ENCODE measurements around the gene PKP3.
"Not testable (repeated sequence)": the region's sequence is repeated elsewhere in the genome, so short reads cannot be mapped to it uniquely, and the experiment has no call there.

Gene PKP3

DNA sequence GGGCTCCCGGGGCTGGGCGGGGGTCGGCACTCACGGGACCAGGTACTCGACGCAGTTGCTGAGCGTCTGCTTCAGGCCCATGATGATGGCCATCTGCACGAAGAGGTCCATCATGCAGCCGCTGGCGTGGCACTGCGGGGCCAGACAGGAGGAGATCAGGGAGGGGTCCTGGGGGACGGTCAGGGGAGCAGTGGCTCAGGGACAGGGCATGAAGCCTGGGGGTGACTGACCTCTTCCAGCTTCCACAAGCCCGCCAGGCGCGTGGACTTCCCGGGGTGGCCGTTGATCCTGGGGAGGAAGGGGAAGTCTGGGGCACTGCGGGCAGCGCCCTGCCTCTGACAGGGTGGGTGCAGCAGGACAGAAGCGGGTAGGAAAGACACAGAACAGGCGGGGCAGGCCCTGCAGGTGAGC is 26.9 kb downstream of the PKP3 start:
- WGBS (ENCODE audit: insufficient coverage): 91% methylated on average over 17 of the region's 21 CpGs
- CTCF ChIA-PET: no interaction called here
- H3K27ac ChIP-seq (ENCODE audit: insufficient read depth in 1 of 2, low read depth in 1 of 2, low read length in 2 of 2, poor library complexity in 1 of 2, severe bottlenecking in 2 of 2): no peak overlapping the region
- POLR2A ChIA-PET: no interaction called here
- H3K27me3 ChIP-seq (replicated peaks in 2 of 5; ENCODE audit: control insufficient read depth in 4 of 5, insufficient read depth in 5 of 5, low read length in 4 of 5): peaks cover 0 to 3% (median 2%) of the 10 kb centered on the region in 5 experiments
- no peak for DNase-seq
- peaks cover 0 to 2% (median 0%) of the 10 kb centered on the region in 5 experiments for H3K9me3 ChIP-seq (ENCODE audit: control extremely low read depth in 1 of 5, control insufficient read depth in 4 of 5, insufficient read depth in 2 of 5, low read depth in 1 of 5, low read length in 4 of 5)
- H3K4me1 ChIP-seq (ENCODE audit: control extremely low read depth in 1 of 4, control insufficient read depth in 4 of 4, insufficient read depth in 4 of 4, low read length in 3 of 4): peaks cover 0 to 19% (median 18%) of the 10 kb centered on the region in 4 experiments
- H3K36me3 ChIP-seq (ENCODE audit: control insufficient read depth in 4 of 4, insufficient read depth in 4 of 4, low read length in 3 of 4): no peaks in the 10 kb centered on the region
- H3K4me3 ChIP-seq (ENCODE audit: control insufficient read depth in 1 of 7, extremely low read depth in 1 of 7, insufficient read depth in 4 of 7, low read depth in 2 of 7, low read length in 6 of 7): no peak overlapping the region

DNA sequence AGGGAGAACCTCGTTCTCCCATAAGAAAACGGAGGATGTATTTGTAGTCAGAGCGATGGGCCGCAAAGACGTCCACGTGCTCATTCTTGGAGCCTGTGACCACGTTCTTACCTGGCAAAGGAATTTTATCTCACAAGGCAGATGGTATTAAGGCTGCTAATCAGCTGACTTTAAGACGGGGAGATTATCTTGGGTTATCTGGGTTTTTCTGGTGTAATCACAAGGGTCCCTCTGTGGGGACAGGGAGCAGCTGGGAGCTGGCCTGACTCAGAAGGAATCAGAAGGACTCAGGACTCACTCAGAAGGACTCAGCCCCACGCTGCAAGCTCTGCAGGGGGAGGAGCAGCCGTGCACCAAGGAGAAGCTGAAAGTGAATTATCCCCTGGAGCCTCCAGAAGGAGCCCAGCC is 28.2 kb downstream of the PKP3 start:
- Histone ChIP-seq H3K9me3 (ENCODE audit: control extremely low read depth in 1 of 5, control insufficient read depth in 4 of 5, insufficient read depth in 2 of 5, low read depth in 1 of 5, low read length in 4 of 5) (peaks cover 0 to 2% (median 0%) of the 10 kb centered on the region in 5 experiments), H3K4me3 (ENCODE audit: control insufficient read depth in 1 of 7, extremely low read depth in 1 of 7, insufficient read depth in 4 of 7, low read depth in 2 of 7, low read length in 6 of 7) (no peak overlapping the region), H3K27ac (ENCODE audit: insufficient read depth in 1 of 2, low read depth in 1 of 2, low read length in 2 of 2, poor library complexity in 1 of 2, severe bottlenecking in 2 of 2) (no peak overlapping the region), H3K27me3 (replicated peaks in 2 of 5; ENCODE audit: control insufficient read depth in 4 of 5, insufficient read depth in 5 of 5, low read length in 4 of 5) (peaks cover 0 to 3% (median 2%) of the 10 kb centered on the region in 5 experiments), H3K36me3 (ENCODE audit: control insufficient read depth in 4 of 4, insufficient read depth in 4 of 4, low read length in 3 of 4) (no peaks in the 10 kb centered on the region), H3K4me1 (ENCODE audit: control extremely low read depth in 1 of 4, control insufficient read depth in 4 of 4, insufficient read depth in 4 of 4, low read length in 3 of 4) (peaks cover 0 to 6% (median 5%) of the 10 kb centered on the region in 4 experiments)
- POLR2A ChIA-PET: no interaction called here
- DNase-seq: no peak
- 90% methylated on average over 10 of the region's 10 CpGs for WGBS (ENCODE audit: insufficient coverage)
- CTCF ChIA-PET: interaction anchor here (0.6 kb wide), 1 partner anchor 11 kb away, joined by 3 read pairs; no protein-coding TSS in a partner anchor

DNA sequence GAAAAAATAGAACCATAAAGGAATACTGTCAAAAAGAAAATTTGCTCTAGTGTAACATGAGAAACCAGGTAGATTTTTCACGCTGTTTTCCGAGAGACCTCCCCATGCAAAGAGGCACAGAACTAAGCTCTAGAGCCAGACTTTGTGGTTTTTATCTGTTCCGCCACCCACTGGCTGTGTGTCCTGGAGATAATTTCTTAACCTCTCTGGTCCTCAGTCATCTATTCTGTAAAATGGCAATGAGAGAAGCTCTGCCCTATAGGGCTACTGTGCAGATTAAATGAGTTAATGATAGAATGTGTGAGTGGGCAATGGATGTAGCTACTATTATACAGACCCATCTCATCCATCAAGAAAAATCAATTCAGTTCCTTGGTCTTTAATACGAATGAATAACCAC is 30.2 kb downstream of the PKP3 start:
- H3K27me3 ChIP-seq (replicated peaks in 2 of 5; ENCODE audit: control insufficient read depth in 4 of 5, insufficient read depth in 5 of 5, low read length in 4 of 5): peaks cover 0 to 3% (median 2%) of the 10 kb centered on the region in 5 experiments
- no peak for DNase-seq
- WGBS (ENCODE audit: insufficient coverage): 100% methylated on average over 3 of the region's 4 CpGs
- no peaks in the 10 kb centered on the region for H3K4me1 ChIP-seq (ENCODE audit: control extremely low read depth in 1 of 4, control insufficient read depth in 4 of 4, insufficient read depth in 4 of 4, low read length in 3 of 4)
- CTCF ChIA-PET: interaction anchor here (1.5 kb wide), 1 partner anchor 9 kb away, joined by 4 read pairs; the partner anchor contains the start of gene SIGIRR
- peaks cover 0 to 2% (median 0%) of the 10 kb centered on the region in 5 experiments for H3K9me3 ChIP-seq (ENCODE audit: control extremely low read depth in 1 of 5, control insufficient read depth in 4 of 5, insufficient read depth in 2 of 5, low read depth in 1 of 5, low read length in 4 of 5)
- H3K27ac ChIP-seq (ENCODE audit: insufficient read depth in 1 of 2, low read depth in 1 of 2, low read length in 2 of 2, poor library complexity in 1 of 2, severe bottlenecking in 2 of 2): no peak overlapping the region
- H3K4me3 ChIP-seq (ENCODE audit: control insufficient read depth in 1 of 7, extremely low read depth in 1 of 7, insufficient read depth in 4 of 7, low read depth in 2 of 7, low read length in 6 of 7): no peak overlapping the region
- POLR2A ChIA-PET: no interaction called here
- H3K36me3 ChIP-seq (ENCODE audit: control insufficient read depth in 4 of 4, insufficient read depth in 4 of 4, low read length in 3 of 4): no peaks in the 10 kb centered on the region

DNA sequence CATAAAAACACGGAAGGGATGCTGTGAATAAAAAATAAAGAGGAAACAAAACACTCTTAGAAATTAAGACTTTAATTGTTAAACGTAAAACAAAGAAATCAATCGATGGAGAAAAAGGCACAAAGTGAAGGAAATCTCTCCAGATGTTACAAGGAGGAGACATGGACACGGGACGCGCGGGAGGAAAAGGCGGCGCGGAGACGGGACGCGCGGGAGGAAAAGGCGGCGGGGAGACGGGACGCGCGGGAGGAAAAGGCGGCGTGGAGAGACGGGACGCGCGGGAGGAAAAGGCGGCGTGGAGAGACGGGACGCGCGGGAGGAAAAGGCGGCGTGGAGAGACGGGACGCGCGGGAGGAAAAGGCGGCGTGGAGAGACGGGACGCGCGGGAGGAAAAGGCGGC is 30.8 kb downstream of the PKP3 start:
- 63% methylated on average over 13 of the region's 45 CpGs for WGBS (ENCODE audit: insufficient coverage)
- H3K9me3 ChIP-seq (ENCODE audit: control extremely low read depth in 1 of 5, control insufficient read depth in 4 of 5, insufficient read depth in 2 of 5, low read depth in 1 of 5, low read length in 4 of 5); H3K27me3 ChIP-seq (replicated peaks in 2 of 5; ENCODE audit: control insufficient read depth in 4 of 5, insufficient read depth in 5 of 5, low read length in 4 of 5); H3K4me1 ChIP-seq (ENCODE audit: control extremely low read depth in 1 of 4, control insufficient read depth in 4 of 4, insufficient read depth in 4 of 4, low read length in 3 of 4); H3K27ac ChIP-seq (ENCODE audit: insufficient read depth in 1 of 2, low read depth in 1 of 2, low read length in 2 of 2, poor library complexity in 1 of 2, severe bottlenecking in 2 of 2); POLR2A ChIA-PET; DNase-seq; H3K4me3 ChIP-seq (ENCODE audit: control insufficient read depth in 1 of 7, extremely low read depth in 1 of 7, insufficient read depth in 4 of 7, low read depth in 2 of 7, low read length in 6 of 7); H3K36me3 ChIP-seq (ENCODE audit: control insufficient read depth in 4 of 4, insufficient read depth in 4 of 4, low read length in 3 of 4): not testable (repeated sequence)
- CTCF ChIA-PET: interaction anchor here (1.5 kb wide), 1 partner anchor 10 kb away, joined by 4 read pairs; the partner anchor contains the start of gene SIGIRR

DNA sequence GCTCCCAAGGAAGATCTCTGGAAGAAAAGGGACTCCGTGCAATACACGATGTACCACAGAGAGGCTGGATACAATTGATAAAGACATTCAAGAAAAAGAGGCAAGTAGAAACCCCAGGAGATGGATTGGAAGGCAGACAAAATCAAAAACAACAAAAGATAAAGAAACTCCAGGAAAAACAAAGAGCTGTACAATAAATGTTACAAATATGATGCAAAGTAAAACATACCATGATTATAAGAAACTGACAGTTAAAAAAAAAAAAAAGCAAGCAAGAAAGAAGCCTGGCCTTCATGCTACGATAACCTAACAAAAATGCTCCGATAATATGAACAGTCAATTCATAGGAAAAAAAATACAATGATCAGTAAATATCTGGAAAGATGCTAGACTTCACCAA is 31.3 kb downstream of the PKP3 start:
- Histone ChIP-seq H3K4me3 (ENCODE audit: control insufficient read depth in 1 of 7, extremely low read depth in 1 of 7, insufficient read depth in 4 of 7, low read depth in 2 of 7, low read length in 6 of 7) (no peak overlapping the region), H3K9me3 (ENCODE audit: control extremely low read depth in 1 of 5, control insufficient read depth in 4 of 5, insufficient read depth in 2 of 5, low read depth in 1 of 5, low read length in 4 of 5) (peaks cover 0 to 2% (median 0%) of the 10 kb centered on the region in 5 experiments), H3K27me3 (replicated peaks in 2 of 5; ENCODE audit: control insufficient read depth in 4 of 5, insufficient read depth in 5 of 5, low read length in 4 of 5) (peaks cover 0 to 3% (median 2%) of the 10 kb centered on the region in 5 experiments), H3K4me1 (ENCODE audit: control extremely low read depth in 1 of 4, control insufficient read depth in 4 of 4, insufficient read depth in 4 of 4, low read length in 3 of 4) (no peaks in the 10 kb centered on the region), H3K36me3 (ENCODE audit: control insufficient read depth in 4 of 4, insufficient read depth in 4 of 4, low read length in 3 of 4) (no peaks in the 10 kb centered on the region), H3K27ac (ENCODE audit: insufficient read depth in 1 of 2, low read depth in 1 of 2, low read length in 2 of 2, poor library complexity in 1 of 2, severe bottlenecking in 2 of 2) (no peak overlapping the region)
- DNase-seq: no peak
- POLR2A ChIA-PET: no interaction called here
- 60% methylated on average over 2 of the region's 4 CpGs for WGBS (ENCODE audit: insufficient coverage)
- CTCF ChIA-PET: interaction anchor here (1.5 kb wide), 1 partner anchor 11 kb away, joined by 4 read pairs; the partner anchor contains the start of gene SIGIRR

DNA sequence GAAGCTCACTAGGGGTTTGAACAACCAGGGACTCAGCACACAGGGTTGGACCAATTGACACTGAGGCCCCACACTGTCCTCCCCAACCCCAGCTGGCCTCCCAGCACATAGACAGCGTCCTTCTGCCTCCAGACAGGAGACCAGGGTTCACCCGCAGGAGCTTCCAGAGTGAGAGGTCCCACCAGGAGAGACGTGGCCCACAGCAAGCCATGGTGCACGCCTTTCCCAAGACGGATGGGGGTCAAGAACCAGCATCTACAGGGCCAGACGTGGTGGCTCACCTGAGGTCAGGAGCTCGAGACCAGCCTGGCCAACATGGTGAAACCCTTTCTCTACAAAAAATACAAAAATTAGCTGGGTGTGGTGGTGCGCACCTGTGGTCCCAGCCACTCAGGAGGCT is 32.8 kb downstream of the PKP3 start:
- 100% methylated on average over 6 of the region's 8 CpGs for WGBS (ENCODE audit: insufficient coverage)
- no peak for DNase-seq
- ChIA-PET POLR2A (no interaction called here), CTCF (interaction anchor here (1.1 to 1.2 kb wide), 2 partner anchors 15 to 21 kb away, joined by 3 to 4 read pairs; partner anchors contain the start of gene ANO9)
- Histone ChIP-seq H3K27me3 (replicated peaks in 2 of 5; ENCODE audit: control insufficient read depth in 4 of 5, insufficient read depth in 5 of 5, low read length in 4 of 5) (peaks cover 0 to 3% (median 2%) of the 10 kb centered on the region in 5 experiments), H3K36me3 (ENCODE audit: control insufficient read depth in 4 of 4, insufficient read depth in 4 of 4, low read length in 3 of 4) (no peaks in the 10 kb centered on the region), H3K27ac (ENCODE audit: insufficient read depth in 1 of 2, low read depth in 1 of 2, low read length in 2 of 2, poor library complexity in 1 of 2, severe bottlenecking in 2 of 2) (no peak overlapping the region), H3K9me3 (ENCODE audit: control extremely low read depth in 1 of 5, control insufficient read depth in 4 of 5, insufficient read depth in 2 of 5, low read depth in 1 of 5, low read length in 4 of 5) (peaks cover 0 to 2% (median 0%) of the 10 kb centered on the region in 5 experiments), H3K4me3 (ENCODE audit: control insufficient read depth in 1 of 7, extremely low read depth in 1 of 7, insufficient read depth in 4 of 7, low read depth in 2 of 7, low read length in 6 of 7) (no peak overlapping the region), H3K4me1 (ENCODE audit: control extremely low read depth in 1 of 4, control insufficient read depth in 4 of 4, insufficient read depth in 4 of 4, low read length in 3 of 4) (no peaks in the 10 kb centered on the region)

DNA sequence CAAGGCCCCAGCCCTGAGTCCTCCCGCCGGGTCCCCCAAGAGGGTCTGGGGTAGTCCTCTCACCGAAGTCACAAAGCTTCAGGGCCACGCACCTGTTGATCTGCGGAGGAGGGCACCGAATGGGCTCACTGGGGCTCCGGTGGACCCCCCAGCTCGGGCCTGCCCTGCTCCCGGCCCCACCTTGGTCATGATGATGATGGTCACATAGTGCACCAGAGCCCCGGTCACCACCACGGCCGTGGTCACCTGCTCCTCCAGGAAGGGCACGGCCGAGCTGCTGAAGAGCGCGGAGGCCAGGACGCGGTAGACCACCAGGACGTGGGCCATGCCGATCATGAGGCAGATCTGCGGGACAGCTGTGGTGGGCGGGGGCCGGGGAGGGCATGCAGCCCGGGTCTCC is 34.3 kb downstream of the PKP3 start:
- H3K9me3 ChIP-seq (ENCODE audit: control extremely low read depth in 1 of 5, control insufficient read depth in 4 of 5, insufficient read depth in 2 of 5, low read depth in 1 of 5, low read length in 4 of 5): peaks cover 0 to 2% (median 0%) of the 10 kb centered on the region in 5 experiments
- no peak overlapping the region for H3K27ac ChIP-seq (ENCODE audit: insufficient read depth in 1 of 2, low read depth in 1 of 2, low read length in 2 of 2, poor library complexity in 1 of 2, severe bottlenecking in 2 of 2)
- no peaks in the 10 kb centered on the region for H3K4me1 ChIP-seq (ENCODE audit: control extremely low read depth in 1 of 4, control insufficient read depth in 4 of 4, insufficient read depth in 4 of 4, low read length in 3 of 4)
- no peaks in the 10 kb centered on the region for H3K36me3 ChIP-seq (ENCODE audit: control insufficient read depth in 4 of 4, insufficient read depth in 4 of 4, low read length in 3 of 4)
- 94% methylated on average over 24 of the region's 24 CpGs for WGBS (ENCODE audit: insufficient coverage)
- POLR2A ChIA-PET: no interaction called here
- DNase-seq: no peak
- H3K4me3 ChIP-seq (ENCODE audit: control insufficient read depth in 1 of 7, extremely low read depth in 1 of 7, insufficient read depth in 4 of 7, low read depth in 2 of 7, low read length in 6 of 7): no peak overlapping the region
- peaks cover 0 to 3% (median 2%) of the 10 kb centered on the region in 5 experiments for H3K27me3 ChIP-seq (replicated peaks in 2 of 5; ENCODE audit: control insufficient read depth in 4 of 5, insufficient read depth in 5 of 5, low read length in 4 of 5)
- CTCF ChIA-PET: interaction anchor here (1.5 kb wide), 1 partner anchor 22 kb away, joined by 3 read pairs; the partner anchor contains the start of gene PTDSS2

All from common myeloid progenitor, CD34-positive (primary cell).